Cortex of kidney (tissue), 1 donor: ENCODE data around the gene TPR.
A peak's percentile ranks its signal among the peaks of the same experiment; 100 is the strongest.
"Not testable (repeated sequence)": the region's sequence is repeated elsewhere in the genome, so short reads cannot be mapped to it uniquely, and the experiment has no call there.

Experiments used
- DNase-seq: peaks from one replicate; lab custom pipeline; 2025; lab: John Stamatoyannopoulos, UW

The TPR gene

GRCh38 chr1:186375152-186375928, at the start of gene TPR, which contains the start of gene ODR4:
TPR (minus strand) TSS chr1:186375253; CDS start chr1:186375028, 225 bp downstream.
ODR4 (plus strand) TSS chr1:186375838; CDS start chr1:186379786, 3,948 bp downstream.
- peak; percentile 44 for DNase-seq

- no peak for DNase-seq
Observed at GRCh38 chr1:186424539-186424938, 49.5 kb upstream of the TPR start.

- DNase-seq: no peak
Observed at GRCh38 chr1:186421446-186421845, 46.4 kb upstream of the TPR start.

GRCh38 chr1:186420923-186421322, 45.9 kb upstream of the TPR start:
- DNase-seq: no peak

GRCh38 chr1:186420311-186420710, 45.3 kb upstream of the TPR start:
- DNase-seq: no peak

GRCh38 chr1:186418503-186418902, 43.5 kb upstream of the TPR start:
- no peak for DNase-seq

- DNase-seq: no peak
Observed at GRCh38 chr1:186413319-186413718, 38.3 kb upstream of the TPR start.

GRCh38 chr1:186409091-186409490, 34.0 kb upstream of the TPR start:
- DNase-seq: no peak

- no peak for DNase-seq
Observed at GRCh38 chr1:186404454-186405051, 29.5 kb upstream of the TPR start.

GRCh38 chr1:186403632-186404031, 28.6 kb upstream of the TPR start:
- DNase-seq: no peak

GRCh38 chr1:186401446-186401845, 26.4 kb upstream of the TPR start:
- DNase-seq: not testable (repeated sequence)

GRCh38 chr1:186392711-186393110, 17.7 kb upstream of the TPR start:
- not testable (repeated sequence) for DNase-seq

GRCh38 chr1:186391841-186392240, 16.8 kb upstream of the TPR start:
- DNase-seq: no peak

GRCh38 chr1:186390925-186391324, 15.9 kb upstream of the TPR start:
- DNase-seq: no peak

GRCh38 chr1:186386725-186387383, 11.8 kb upstream of the TPR start:
- DNase-seq: no peak

- DNase-seq: no peak
Observed at GRCh38 chr1:186375929-186376319, 871 bp upstream of the TPR start.

GRCh38 chr1:186374303-186375151, 526 bp downstream of the TPR start:
- DNase-seq: no peak

GRCh38 chr1:186347837-186348691, 27.0 kb downstream of the TPR start:
- DNase-seq: not testable (repeated sequence)

GRCh38 chr1:186340772-186341171, 34.3 kb downstream of the TPR start:
- DNase-seq: no peak

- no peak for DNase-seq
Observed at GRCh38 chr1:186337554-186337953, 37.5 kb downstream of the TPR start.

GRCh38 chr1:186330758-186331157, 44.3 kb downstream of the TPR start:
- no peak for DNase-seq
